ENCODE results near the gene MST1. TPM values are rescaled to one million over a fixed set of nuclear protein-coding genes. Genes with fewer than 3 reads are reported as not detected.

MST1 gene
- total RNA-seq, 1 experiment from 2014 or later = 1.7 TPM

DNA sequence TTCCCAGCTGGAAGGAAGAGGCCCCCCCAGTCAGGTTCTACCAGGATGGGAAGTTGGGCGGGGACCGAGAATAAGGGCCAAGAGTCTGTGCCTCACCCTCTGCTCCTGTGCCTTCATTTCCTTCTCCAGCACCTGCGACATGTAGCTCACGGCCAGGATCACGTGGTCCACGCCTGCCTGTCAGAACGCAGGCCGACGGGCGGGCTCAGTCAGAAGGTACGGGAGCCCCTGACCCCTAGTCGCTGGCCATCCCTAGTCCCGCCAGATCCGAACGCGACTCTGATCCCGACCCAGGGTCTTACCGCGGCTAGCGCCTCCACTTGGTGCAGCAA lies 34.0 kb upstream of the MST1 start:
- intact Hi-C loops (cut with micrococcal nuclease) = loop anchor here (1.0 kb wide), 1 partner anchor 177 kb away; no protein-coding TSS in a partner anchor

DNA sequence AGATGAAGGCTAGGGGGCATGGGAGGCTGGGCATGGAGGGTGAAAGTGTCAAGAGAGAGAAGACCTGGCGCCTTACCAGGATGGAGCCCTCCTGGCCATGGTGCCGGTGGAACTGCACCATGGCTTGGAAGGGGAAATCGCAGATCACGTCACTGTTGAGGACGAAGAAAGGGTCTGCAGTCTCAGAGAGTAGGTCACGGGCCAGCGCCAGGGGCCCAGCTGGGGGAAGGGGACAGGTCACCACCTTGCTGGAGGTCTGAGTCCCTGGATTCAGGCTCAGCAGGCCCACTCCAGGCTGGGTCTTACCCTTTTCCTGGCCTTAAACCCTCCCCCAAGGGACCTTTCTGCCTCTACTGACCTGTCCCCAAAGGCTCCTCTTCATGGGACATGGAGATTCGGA lies 33.6 kb upstream of the MST1 start:
- Histone ChIP-seq H3K9me3 (ENCODE audit: low read length) (no peaks in the 10 kb centered on the region), H3K4me3 (ENCODE audit: low read length) (peak overlapping the region; percentile 98), H3K79me2 (ENCODE audit: low read length) (peaks cover 17% of the 10 kb centered on the region), H3K27me3 (ENCODE audit: low read length) (no peaks in the 10 kb centered on the region), H3K4me2 (ENCODE audit: low read length) (peak overlapping the region; percentile 96), H4K20me1 (ENCODE audit: low read length) (no peaks in the 10 kb centered on the region), H3K4me1 (ENCODE audit: insufficient read depth, low read length) (peaks cover 20% of the 10 kb centered on the region), H3K9me2 (replicated peaks; ENCODE audit: low read length) (no peaks in the 10 kb centered on the region), H3F3A (ENCODE audit: low read length, unreplicated experiment) (no peaks in the 10 kb centered on the region), H2AFZ (ENCODE audit: low read length) (no peak overlapping the region), H3K36me3 (ENCODE audit: low read depth, low read length) (peaks cover 18% of the 10 kb centered on the region), H3K9ac (ENCODE audit: low read length) (peak overlapping the region; percentile 98), H3K27ac (ENCODE audit: low read length) (peak overlapping the region; percentile 65)
- intact Hi-C loops (cut with micrococcal nuclease) = loop anchor here (1.0 kb wide), 1 partner anchor 177 kb away; no protein-coding TSS in a partner anchor
- ChIA-PET CTCF (no interaction called here), POLR2A (ENCODE audit: unreplicated experiment) (interaction anchor here (0.6 to 0.7 kb wide), 2 partner anchors 79 to 96 kb away, joined by 4 to 5 read pairs; no protein-coding TSS in a partner anchor)
- DNase-seq (no peak), ATAC-seq (no peak)
- TF ChIP-seq EZH2phosphoT487 (IDR thresholded peaks at IDR 0.05; ENCODE audit: borderline replicate concordance, low read length) (no peak), EZH2 (IDR thresholded peaks at IDR 0.05; ENCODE audit: low read length, unreplicated experiment) (no peak)
- TF ChIP-seq, protein P1, sequence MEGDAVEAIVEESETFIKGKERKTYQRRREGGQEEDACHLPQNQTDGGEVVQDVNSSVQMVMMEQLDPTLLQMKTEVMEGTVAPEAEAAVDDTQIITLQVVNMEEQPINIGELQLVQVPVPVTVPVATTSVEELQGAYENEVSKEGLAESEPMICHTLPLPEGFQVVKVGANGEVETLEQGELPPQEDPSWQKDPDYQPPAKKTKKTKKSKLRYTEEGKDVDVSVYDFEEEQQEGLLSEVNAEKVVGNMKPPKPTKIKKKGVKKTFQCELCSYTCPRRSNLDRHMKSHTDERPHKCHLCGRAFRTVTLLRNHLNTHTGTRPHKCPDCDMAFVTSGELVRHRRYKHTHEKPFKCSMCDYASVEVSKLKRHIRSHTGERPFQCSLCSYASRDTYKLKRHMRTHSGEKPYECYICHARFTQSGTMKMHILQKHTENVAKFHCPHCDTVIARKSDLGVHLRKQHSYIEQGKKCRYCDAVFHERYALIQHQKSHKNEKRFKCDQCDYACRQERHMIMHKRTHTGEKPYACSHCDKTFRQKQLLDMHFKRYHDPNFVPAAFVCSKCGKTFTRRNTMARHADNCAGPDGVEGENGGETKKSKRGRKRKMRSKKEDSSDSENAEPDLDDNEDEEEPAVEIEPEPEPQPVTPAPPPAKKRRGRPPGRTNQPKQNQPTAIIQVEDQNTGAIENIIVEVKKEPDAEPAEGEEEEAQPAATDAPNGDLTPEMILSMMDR (conservative IDR thresholded peaks at IDR 0.05; ENCODE audit: low read depth, low read length) = no peak
- BruUV-seq (replicated peaks) = no TSS peak

More for the DNA sequence above, 34.0 kb upstream of the MST1 start:
- H3K4me2 ChIP-seq (ENCODE audit: low read length) = peak overlapping the region; percentile 96
- H3K4me3 ChIP-seq (ENCODE audit: low read length) = peak overlapping the region; percentile 98
- peak overlapping the region; percentile 98 for H3K9ac ChIP-seq (ENCODE audit: low read length)
- ATAC-seq (peak; percentile 9), DNase-seq (peak; percentile 53)
- peak overlapping the region; percentile 79 for H2AFZ ChIP-seq (ENCODE audit: low read length)
- CTCF ChIA-PET = interaction anchor here (0.8 kb wide), 1 partner anchor 48 kb away, joined by 3 read pairs; no protein-coding TSS in a partner anchor
- H3K27me3 ChIP-seq (ENCODE audit: low read length) = no peaks in the 10 kb centered on the region
- TF ChIP-seq, protein P1 (conservative IDR thresholded peaks at IDR 0.05; ENCODE audit: low read depth, low read length) = no peak
- TF ChIP-seq EZH2 (IDR thresholded peaks at IDR 0.05; ENCODE audit: low read length, unreplicated experiment) (no peak), EZH2phosphoT487 (IDR thresholded peaks at IDR 0.05; ENCODE audit: borderline replicate concordance, low read length) (no peak)
- no peaks in the 10 kb centered on the region for H3K9me3 ChIP-seq (ENCODE audit: low read length)
- peak overlapping the region; percentile 65 for H3K27ac ChIP-seq (ENCODE audit: low read length)
- peaks cover 20% of the 10 kb centered on the region for H3K4me1 ChIP-seq (ENCODE audit: insufficient read depth, low read length)
- H3K9me2 ChIP-seq (replicated peaks; ENCODE audit: low read length) = no peaks in the 10 kb centered on the region
- POLR2A ChIA-PET (ENCODE audit: unreplicated experiment) = interaction anchor here (0.6 to 0.7 kb wide), 3 partner anchors 31 to 97 kb away, joined by 4 to 5 read pairs (median 4); no protein-coding TSS in a partner anchor
- H3F3A ChIP-seq (ENCODE audit: low read length, unreplicated experiment) = no peaks in the 10 kb centered on the region
- peaks cover 20% of the 10 kb centered on the region for H3K36me3 ChIP-seq (ENCODE audit: low read depth, low read length)
- TSS peak; percentile 38 for BruUV-seq (replicated peaks)
- no peaks in the 10 kb centered on the region for H4K20me1 ChIP-seq (ENCODE audit: low read length)
- peaks cover 17% of the 10 kb centered on the region for H3K79me2 ChIP-seq (ENCODE audit: low read length)
